UCSD-AML1 (cell line): ENCODE measurements around the gene TIMP4.

Source experiments
- DNase-seq: peaks from one replicate; lab custom pipeline; 2025; ENCODE audit not compliant: unreplicated experiment; lab: John Stamatoyannopoulos, UW

The TIMP4 gene

DNA sequence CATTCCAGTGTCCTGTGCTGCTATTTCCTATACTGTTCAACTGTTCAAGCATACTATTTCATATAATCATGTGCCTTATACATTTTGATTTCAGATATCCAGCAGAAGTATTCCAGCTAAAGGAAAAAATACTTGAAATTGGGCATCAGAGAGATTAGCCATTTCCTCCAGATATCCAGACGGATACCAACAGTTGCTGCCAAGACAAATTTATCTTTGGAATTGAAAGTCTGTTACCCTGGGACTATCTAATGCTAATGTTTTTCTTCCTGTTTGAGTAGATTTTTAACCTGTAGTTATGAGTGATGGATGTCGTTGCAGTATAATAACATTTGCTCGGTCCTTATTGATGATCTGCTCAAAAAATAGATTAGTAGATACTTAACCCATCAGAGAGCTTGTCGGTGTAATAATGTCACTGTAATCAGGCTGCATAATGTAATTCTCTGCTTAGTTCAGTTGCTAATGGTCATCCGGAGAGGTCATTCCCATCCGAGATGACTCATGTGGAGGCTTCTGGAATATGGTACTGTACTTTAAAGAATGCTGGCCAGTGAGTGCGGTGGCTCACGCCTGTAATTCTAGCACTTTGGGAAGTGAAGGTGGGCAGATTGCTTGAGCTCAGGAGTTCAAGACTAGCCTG is 51.5 kb downstream of the TIMP4 start:
- no peak for DNase-seq
